SK-N-SH (cell line): Measurements from ENCODE around the gene FCHO2. TPM values are rescaled to one million over a fixed set of nuclear protein-coding genes. Genes with fewer than 3 reads are reported as not detected.

Experiments used
- CTCF ChIA-PET: fragments of 300-600, 350-600 bp; formaldehyde crosslinking; extraction: SDS; loops from one replicate; lab custom pipeline; 2021; lab: Yijun Ruan, JAX
- POLR2A ChIA-PET: fragments of 350-600 bp; sonication (Branson Sonifier 250); formaldehyde crosslinking; extraction: SDS; loops from one replicate; lab custom pipeline; 2020; ENCODE audit warnings: antibody characterized with exemption, inconsistent platforms; lab: Yijun Ruan, JAX
- DNase-seq: peaks from one replicate; pipeline ENCODE4 v3.0.0; 2012
- H2AFZ ChIP-seq: fragments of 200-600 bp; sonication (generic); 2 replicates; pipeline ENCODE4 v1.8.1; 2016; ENCODE audit warnings: antibody characterized with exemption, mild to moderate bottlenecking, low read depth
- H3F3A ChIP-seq: fragments of 200-600 bp; sonication (generic); replicated peaks from 2 replicates; pipeline ENCODE3; 2016; ENCODE audit warnings: antibody characterized with exemption, mild to moderate bottlenecking; ENCODE audit not compliant: insufficient read depth
- H3K27ac ChIP-seq, 2 experiments: fragments of 200-500 bp in 1 of 2; fragments of 200-600 bp in 1 of 2; sonication (Bioruptor generic) in 1 of 2; sonication (generic), shearing (Covaris generic) in 1 of 2; 2 replicates each; pipeline versions ENCODE4 v1.5.1 to v1.6.1; 2014 to 2016; ENCODE audit warnings: low read depth in 2 of 2, inconsistent platforms in 1 of 2, low read length in 1 of 2, mild to moderate bottlenecking in 1 of 2, mixed read lengths in 1 of 2
- H3K27me3 ChIP-seq: fragments of 200-600 bp; sonication (generic), shearing (Covaris generic); 2 replicates; pipeline ENCODE4 v1.6.1; 2016; ENCODE audit warnings: mixed run types; ENCODE audit not compliant: insufficient read depth
- H3K36me3 ChIP-seq, 2 experiments: fragments of 200-500 bp in 1 of 2; fragments of 200-600 bp in 1 of 2; sonication (Bioruptor generic) in 1 of 2; sonication (generic) in 1 of 2; replicated peaks in 1 of 2; 2 replicates each; pipeline versions ENCODE3 to v1.5.1; 2014 to 2016; ENCODE audit warnings: low read length in 1 of 2, mild to moderate bottlenecking in 1 of 2; ENCODE audit not compliant: insufficient read depth in 2 of 2, control insufficient read depth in 1 of 2
- H3K4me1 ChIP-seq, 2 experiments: fragments of 200-500 bp in 1 of 2; fragments of 200-600 bp in 1 of 2; sonication (Bioruptor generic) in 1 of 2; sonication (generic), shearing (Covaris generic) in 1 of 2; 2 replicates each; pipeline versions ENCODE4 v1.5.1 to v1.6.1; 2014 to 2016; ENCODE audit warnings: low read depth in 1 of 2, low read length in 1 of 2, mixed run types in 1 of 2; ENCODE audit not compliant: insufficient read depth in 2 of 2, control insufficient read depth in 1 of 2
- H3K4me2 ChIP-seq: fragments of 200-600 bp; sonication (generic), shearing (Covaris generic); 2 replicates; pipeline ENCODE4 v1.6.1; 2017; ENCODE audit warnings: mixed run types
- H3K4me3 ChIP-seq, 2 experiments: fragments of 200-500 bp in 1 of 2; fragments of 200-600 bp in 1 of 2; sonication (Bioruptor generic) in 1 of 2; sonication (generic), shearing (Covaris generic) in 1 of 2; 2 replicates each; pipeline versions ENCODE4 v1.5.1 to v1.8.1; 2014 to 2016; ENCODE audit warnings: low read depth in 2 of 2, inconsistent platforms in 1 of 2, low read length in 1 of 2, mild to moderate bottlenecking in 1 of 2, mixed read lengths in 1 of 2, moderate library complexity in 1 of 2
- H3K79me2 ChIP-seq: fragments of 200-600 bp; sonication (generic); 2 replicates; pipeline ENCODE4 v1.8.1; 2017; ENCODE audit warnings: mild to moderate bottlenecking; ENCODE audit not compliant: insufficient read depth
- H3K9ac ChIP-seq: fragments of 200-600 bp; sonication (generic); 2 replicates; pipeline ENCODE4 v1.6.1; 2017; ENCODE audit warnings: mixed run types
- H3K9me2 ChIP-seq: fragments of 200-600 bp; sonication (generic); 2 replicates; pipeline ENCODE4 v1.6.1; 2017; ENCODE audit warnings: mixed run types
- H3K9me3 ChIP-seq: fragments of 200-600 bp; sonication (generic); 2 replicates; pipeline ENCODE4 v1.6.1; 2017; ENCODE audit warnings: mixed run types, mild to moderate bottlenecking, moderate library complexity
- H4K20me1 ChIP-seq: fragments of 200-600 bp; sonication (generic); 2 replicates; pipeline ENCODE4 v1.6.1; 2017; ENCODE audit warnings: mild to moderate bottlenecking, mixed run types; ENCODE audit not compliant: insufficient read depth
- CHD2 ChIP-seq: fragments of 150-350 bp; IDR thresholded peaks from 2 replicates; pipeline ENCODE4 v1.6.1; 2018; ENCODE audit warnings: low read length; ENCODE audit not compliant: partially characterized antibody
- ELF1 ChIP-seq: IDR thresholded peaks from 2 replicates; pipeline ENCODE4 v1.4.0; 2012
- EP300 ChIP-seq, 2 experiments: IDR thresholded peaks; 2 replicates each; pipeline versions ENCODE4 v1.4.0 to v1.6.1; 2012; ENCODE audit warnings: borderline replicate concordance in 1 of 2, low read depth in 1 of 2, low read length in 1 of 2
- EZH2phosphoT487 ChIP-seq: fragments of 200-600 bp; sonication (generic); IDR thresholded peaks from 2 replicates; pipeline ENCODE4 v1.6.1; 2017; ENCODE audit warnings: low read depth, mixed run types, mild to moderate bottlenecking, antibody characterized with exemption, moderate library complexity, borderline replicate concordance
- FOXJ3 ChIP-seq: sonication (generic); formaldehyde crosslinking; IDR thresholded peaks from 2 replicates; pipeline ENCODE4 v1.5.1; 2020; ENCODE audit warnings: mild to moderate bottlenecking, missing genetic modification reagents
- FOXM1 ChIP-seq: IDR thresholded peaks from 2 replicates; pipeline ENCODE4 v1.4.0; 2012; ENCODE audit warnings: low read depth, mild to moderate bottlenecking
- MEF2A ChIP-seq: IDR thresholded peaks from 2 replicates; pipeline ENCODE4 v1.4.0; 2012; ENCODE audit warnings: low read depth, borderline replicate concordance
- NFIC ChIP-seq: IDR thresholded peaks from 2 replicates; pipeline ENCODE4 v1.4.0; 2012; ENCODE audit warnings: borderline replicate concordance
- NRF1 ChIP-seq: IDR thresholded peaks from 2 replicates; pipeline ENCODE4 v1.6.1; 2012; ENCODE audit warnings: low read depth, mild to moderate bottlenecking, low read length
- POLR2AphosphoS5 ChIP-seq: IDR thresholded peaks from 2 replicates; pipeline ENCODE4 v1.6.1; 2012; ENCODE audit warnings: low read depth, low read length
- RAD21 ChIP-seq: IDR thresholded peaks from 2 replicates; pipeline ENCODE4 v1.6.1; 2012; ENCODE audit warnings: mild to moderate bottlenecking, low read length
- RFX5 ChIP-seq: IDR thresholded peaks from 2 replicates; pipeline ENCODE4 v1.6.1; 2012; ENCODE audit warnings: mild to moderate bottlenecking, improper control_type of control experiment, low read length
- SIN3A ChIP-seq: IDR thresholded peaks from 2 replicates; pipeline ENCODE4 v1.6.1; 2012; ENCODE audit warnings: low read depth, mild to moderate bottlenecking, low read length, moderate library complexity, borderline replicate concordance
- SMC3 ChIP-seq: IDR thresholded peaks from 2 replicates; pipeline ENCODE4 v1.6.1; 2012; ENCODE audit warnings: low read depth, low read length, improper control_type of control experiment
- TCF12 ChIP-seq: IDR thresholded peaks from 2 replicates; pipeline ENCODE4 v1.4.0; 2012
- TEAD4 ChIP-seq: IDR thresholded peaks from 2 replicates; pipeline ENCODE4 v1.4.0; 2012; ENCODE audit warnings: mild to moderate bottlenecking, borderline replicate concordance; ENCODE audit not compliant: insufficient read depth
- YY1 ChIP-seq: IDR thresholded peaks from 2 replicates; pipeline ENCODE4 v1.4.0; 2012; ENCODE audit warnings: low read depth, mild to moderate bottlenecking
- WGBS: methylation state at CpG from one replicate; pipeline ENCODE4 v1.1.6; 2017; ENCODE audit warnings: low lambda C conversion rate; 5-methylcytosine and 5-hydroxymethylcytosine counted together
- polyA plus RNA-seq, 3 experiments: library from polyadenylated mRNA; depleted of rRNA; stranded (reverse); fragments of >200 nt; gene quantifications; 2 replicates each; pipeline ENCODE4 v1.2.3, GENCODE V29; 2012
- TF ChIP-seq, protein P1 (sequence below): fragments of 150-350 bp; IDR thresholded peaks from 2 replicates; pipeline ENCODE4 v1.6.1; 2017; ENCODE audit warnings: antibody characterized with exemption, low read length, low read depth, borderline replicate concordance
- TF ChIP-seq, protein P2 (sequence below): IDR thresholded peaks from 2 replicates; pipeline ENCODE4; 2012
- TF ChIP-seq, protein P3 (sequence below): IDR thresholded peaks from 2 replicates; pipeline ENCODE4 v1.6.1; 2012; ENCODE audit warnings: mild to moderate bottlenecking, low read depth, low read length, moderate library complexity
- TF ChIP-seq, protein P4 (sequence below): IDR thresholded peaks from 2 replicates; pipeline ENCODE4 v1.4.0; 2012; ENCODE audit warnings: low read depth

Gene FCHO2
- polyA plus RNA-seq, 1 of the 3 experiments (the other 2 are of a cell fraction): 5.2 TPM

DNA sequence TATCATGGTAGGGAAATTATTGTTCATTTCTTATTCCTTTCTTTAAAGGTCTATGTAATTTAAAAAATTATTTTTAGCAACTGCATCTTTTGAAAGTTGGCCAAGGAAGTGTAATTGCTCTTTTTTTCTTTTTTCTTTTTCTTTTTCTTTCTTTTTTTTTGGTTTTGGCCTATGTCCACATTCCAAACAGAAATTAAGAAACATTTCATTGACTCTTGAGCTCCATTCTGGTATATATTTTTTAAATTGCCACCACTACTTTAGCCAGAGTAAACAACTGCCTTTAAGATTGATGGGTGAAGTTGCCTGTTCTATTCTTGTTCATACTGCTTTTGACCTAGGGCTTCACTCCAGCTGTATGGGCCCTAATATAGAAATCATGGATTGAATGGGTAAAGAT is 88.7 kb downstream of the FCHO2 start:
- Histone ChIP-seq H3K4me2 (no peak overlapping the region), H3K9me3 (peaks cover 11% of the 10 kb centered on the region; the same call in 1 of the 2 replicates), H3K79me2 (no peaks in the 10 kb centered on the region), H3K36me3 (peaks cover 0 to 53% of the 10 kb centered on the region in 2 experiments), H2AFZ (no peak overlapping the region), H3K27me3 (no peaks in the 10 kb centered on the region), H3K9ac (no peak overlapping the region), H3K9me2 (no peaks in the 10 kb centered on the region), H4K20me1 (no peaks in the 10 kb centered on the region), H3F3A (peaks cover 11% of the 10 kb centered on the region), H3K27ac (no peak overlapping the region), H3K4me1 (no peaks in the 10 kb centered on the region), H3K4me3 (no peak overlapping the region)
- ChIA-PET POLR2A (no interaction called here), CTCF (no interaction called here)
- DNase-seq: no peak
- no peak for TF ChIP-seq FOXM1
- TF ChIP-seq EZH2phosphoT487: no peak
- TF ChIP-seq EP300 (IDR thresholded peaks at IDR 0.05; ENCODE audit: borderline replicate concordance in 1 of 2, low read depth in 1 of 2, low read length in 1 of 2): no peak
- TF ChIP-seq YY1: no peak
- no peak for TF ChIP-seq NFIC
- TF ChIP-seq FOXJ3 (CRISPR knock-in tag): no peak
- no peak for TF ChIP-seq POLR2AphosphoS5
- TF ChIP-seq TEAD4: no peak
- TF ChIP-seq MEF2A: no peak
- TF ChIP-seq, protein P1, sequence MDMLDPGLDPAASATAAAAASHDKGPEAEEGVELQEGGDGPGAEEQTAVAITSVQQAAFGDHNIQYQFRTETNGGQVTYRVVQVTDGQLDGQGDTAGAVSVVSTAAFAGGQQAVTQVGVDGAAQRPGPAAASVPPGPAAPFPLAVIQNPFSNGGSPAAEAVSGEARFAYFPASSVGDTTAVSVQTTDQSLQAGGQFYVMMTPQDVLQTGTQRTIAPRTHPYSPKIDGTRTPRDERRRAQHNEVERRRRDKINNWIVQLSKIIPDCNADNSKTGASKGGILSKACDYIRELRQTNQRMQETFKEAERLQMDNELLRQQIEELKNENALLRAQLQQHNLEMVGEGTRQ: no peak
- no peak for TF ChIP-seq CHD2
- no peak for TF ChIP-seq NRF1

DNA sequence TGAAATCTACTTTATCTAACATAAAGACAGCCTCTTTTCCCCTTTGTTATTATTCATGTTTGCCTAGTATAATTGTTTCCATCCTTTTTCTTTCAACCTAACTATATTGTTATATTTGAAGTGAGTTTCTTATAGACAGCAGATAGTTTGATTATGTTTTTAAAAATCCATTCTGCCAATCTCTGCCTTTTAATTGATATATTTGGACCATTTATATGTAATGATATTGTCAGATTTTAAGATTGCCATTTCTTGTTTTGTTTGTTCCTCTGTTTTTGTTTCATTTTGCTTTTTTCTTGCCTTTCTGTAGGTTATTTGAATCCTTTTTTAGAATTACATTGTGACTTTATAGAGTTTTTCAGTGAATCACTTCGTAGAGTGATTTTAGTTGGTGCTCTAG is 89.8 kb downstream of the FCHO2 start:
- H2AFZ ChIP-seq: no peak overlapping the region
- H3K4me3 ChIP-seq: no peak overlapping the region
- H3K79me2 ChIP-seq: no peaks in the 10 kb centered on the region
- TF ChIP-seq TEAD4 (no peak), SMC3 (no peak), NRF1 (no peak), TCF12 (no peak), SIN3A (no peak), CHD2 (no peak), RAD21 (no peak), FOXJ3 (CRISPR knock-in tag) (no peak), RFX5 (no peak), ELF1 (no peak), YY1 (no peak), MEF2A (no peak), EZH2phosphoT487 (no peak)
- TF ChIP-seq, protein P2, sequence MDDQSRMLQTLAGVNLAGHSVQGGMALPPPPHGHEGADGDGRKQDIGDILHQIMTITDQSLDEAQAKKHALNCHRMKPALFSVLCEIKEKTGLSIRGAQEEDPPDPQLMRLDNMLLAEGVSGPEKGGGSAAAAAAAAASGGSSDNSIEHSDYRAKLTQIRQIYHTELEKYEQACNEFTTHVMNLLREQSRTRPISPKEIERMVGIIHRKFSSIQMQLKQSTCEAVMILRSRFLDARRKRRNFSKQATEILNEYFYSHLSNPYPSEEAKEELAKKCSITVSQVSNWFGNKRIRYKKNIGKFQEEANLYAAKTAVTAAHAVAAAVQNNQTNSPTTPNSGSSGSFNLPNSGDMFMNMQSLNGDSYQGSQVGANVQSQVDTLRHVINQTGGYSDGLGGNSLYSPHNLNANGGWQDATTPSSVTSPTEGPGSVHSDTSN: no peak
- TF ChIP-seq, protein P3, sequence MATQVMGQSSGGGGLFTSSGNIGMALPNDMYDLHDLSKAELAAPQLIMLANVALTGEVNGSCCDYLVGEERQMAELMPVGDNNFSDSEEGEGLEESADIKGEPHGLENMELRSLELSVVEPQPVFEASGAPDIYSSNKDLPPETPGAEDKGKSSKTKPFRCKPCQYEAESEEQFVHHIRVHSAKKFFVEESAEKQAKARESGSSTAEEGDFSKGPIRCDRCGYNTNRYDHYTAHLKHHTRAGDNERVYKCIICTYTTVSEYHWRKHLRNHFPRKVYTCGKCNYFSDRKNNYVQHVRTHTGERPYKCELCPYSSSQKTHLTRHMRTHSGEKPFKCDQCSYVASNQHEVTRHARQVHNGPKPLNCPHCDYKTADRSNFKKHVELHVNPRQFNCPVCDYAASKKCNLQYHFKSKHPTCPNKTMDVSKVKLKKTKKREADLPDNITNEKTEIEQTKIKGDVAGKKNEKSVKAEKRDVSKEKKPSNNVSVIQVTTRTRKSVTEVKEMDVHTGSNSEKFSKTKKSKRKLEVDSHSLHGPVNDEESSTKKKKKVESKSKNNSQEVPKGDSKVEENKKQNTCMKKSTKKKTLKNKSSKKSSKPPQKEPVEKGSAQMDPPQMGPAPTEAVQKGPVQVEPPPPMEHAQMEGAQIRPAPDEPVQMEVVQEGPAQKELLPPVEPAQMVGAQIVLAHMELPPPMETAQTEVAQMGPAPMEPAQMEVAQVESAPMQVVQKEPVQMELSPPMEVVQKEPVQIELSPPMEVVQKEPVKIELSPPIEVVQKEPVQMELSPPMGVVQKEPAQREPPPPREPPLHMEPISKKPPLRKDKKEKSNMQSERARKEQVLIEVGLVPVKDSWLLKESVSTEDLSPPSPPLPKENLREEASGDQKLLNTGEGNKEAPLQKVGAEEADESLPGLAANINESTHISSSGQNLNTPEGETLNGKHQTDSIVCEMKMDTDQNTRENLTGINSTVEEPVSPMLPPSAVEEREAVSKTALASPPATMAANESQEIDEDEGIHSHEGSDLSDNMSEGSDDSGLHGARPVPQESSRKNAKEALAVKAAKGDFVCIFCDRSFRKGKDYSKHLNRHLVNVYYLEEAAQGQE: no peak
- TF ChIP-seq, protein P4, sequence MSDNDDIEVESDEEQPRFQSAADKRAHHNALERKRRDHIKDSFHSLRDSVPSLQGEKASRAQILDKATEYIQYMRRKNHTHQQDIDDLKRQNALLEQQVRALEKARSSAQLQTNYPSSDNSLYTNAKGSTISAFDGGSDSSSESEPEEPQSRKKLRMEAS: no peak
- peaks cover 0 to 50% of the 10 kb centered on the region in 2 experiments for H3K36me3 ChIP-seq
- no peak overlapping the region for H3K9ac ChIP-seq
- POLR2A ChIA-PET: no interaction called here
- H3K4me2 ChIP-seq: no peak overlapping the region
- no peaks in the 10 kb centered on the region for H3K9me2 ChIP-seq
- H3K4me1 ChIP-seq: no peaks in the 10 kb centered on the region
- 100% methylated on average over 1 of the region's 1 CpG for WGBS
- H3K27ac ChIP-seq: no peak overlapping the region
- peaks cover 11% of the 10 kb centered on the region for H3F3A ChIP-seq
- H4K20me1 ChIP-seq: no peaks in the 10 kb centered on the region
- CTCF ChIA-PET: no interaction called here
- no peaks in the 10 kb centered on the region for H3K27me3 ChIP-seq
- peaks cover 11% of the 10 kb centered on the region; the same call in 1 of the 2 replicates for H3K9me3 ChIP-seq
- DNase-seq: no peak
